Lower leg skin (tissue), 4 donors: ENCODE measurements around the gene SLC29A1. TPM values are rescaled to one million over a fixed set of nuclear protein-coding genes. Genes with fewer than 3 reads are reported as not detected.

Experiments
- DNase-seq, 2 donors: peaks; one replicate each; pipeline ENCODE4 v3.0.0-alpha.2; 2019; ENCODE audit warnings: low spot score in 2 of 2
- H3K4me3 ChIP-seq: fragments of 200-600 bp; sonication (generic); 2 replicates; pipeline ENCODE4 v1.5.1; 2017; ENCODE audit warnings: mild to moderate bottlenecking, low read depth; ENCODE audit not compliant: poor library complexity, severe bottlenecking
- CTCF ChIP-seq, 3 donors: fragments of 450-650 bp; IDR thresholded peaks; one replicate each; pipeline ENCODE4 v1.5.1; 2016; ENCODE audit warnings: antibody characterized with exemption in 3 of 3, mild to moderate bottlenecking in 3 of 3, moderate library complexity in 2 of 3
- POLR2A ChIP-seq, 2 donors: fragments of 450-650 bp; IDR thresholded peaks; one replicate each; pipeline ENCODE4 v1.6.1; 2016 to 2017; ENCODE audit warnings: antibody characterized with exemption in 2 of 2, mild to moderate bottlenecking in 1 of 2, moderate library complexity in 1 of 2
- WGBS, 2 donors: methylation state at CpG; one replicate each; pipeline ENCODE4 v1.1.5; 2018; 5-methylcytosine and 5-hydroxymethylcytosine counted together
- intact Hi-C: fragments of 100-400 bp; cut with DNase I; formaldehyde crosslinking; loops from one replicate; pipeline ENCODE4 v1.15.0; 2023; ENCODE audit warnings: low total_unique reads
- total RNA-seq, 4 donors: library from RNA; depleted of rRNA; stranded (reverse); fragments of >200 nt; gene quantifications; one replicate each; pipeline ENCODE4 v1.1.0, GENCODE V29; 2016

SLC29A1 gene
- total RNA-seq, 4 donors from 2014 or later = 54.6 to 86.4 (median 82.5) TPM

DNA sequence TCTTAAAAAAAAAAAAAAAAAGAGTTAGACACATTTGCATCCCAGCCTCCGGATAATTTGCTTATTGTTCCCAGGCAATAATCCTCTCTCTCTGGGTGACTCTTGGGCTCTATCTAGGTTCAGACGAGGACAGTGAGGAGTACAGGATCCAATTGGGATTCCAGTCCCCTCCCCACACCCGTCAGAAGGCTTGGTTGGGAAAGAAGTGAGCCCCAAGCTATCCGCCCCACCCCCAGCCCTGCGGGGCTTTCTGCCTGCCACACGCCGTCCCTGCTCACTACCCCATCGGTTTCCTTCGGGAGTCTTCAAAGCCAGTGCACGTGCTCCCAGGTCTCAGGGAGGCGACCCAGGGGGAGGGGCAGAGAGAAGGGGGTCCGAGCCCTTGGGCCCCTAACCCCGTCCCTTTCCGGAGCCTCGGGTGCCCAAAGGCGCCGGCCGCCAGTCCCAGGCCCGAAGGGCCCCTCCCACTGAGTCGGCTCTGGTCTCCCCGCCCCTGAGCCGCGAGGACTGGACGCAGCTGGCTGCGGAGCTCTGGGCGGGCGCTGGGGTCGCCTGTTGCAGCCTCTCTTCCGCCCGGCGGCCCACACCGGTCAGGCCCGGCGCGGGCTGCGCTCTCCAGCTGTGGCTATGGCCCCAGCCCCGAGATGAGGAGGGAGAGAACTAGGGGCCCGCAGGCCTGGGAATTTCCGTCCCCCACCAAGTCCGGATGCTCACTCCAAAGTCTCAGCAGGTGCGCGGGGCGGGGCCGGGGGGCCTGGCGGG is 4.2 kb upstream of the SLC29A1 start:
- 5 to 13% methylated on average over 10 to 29 of the region's 45 CpGs for whole genome bisulfite sequencing, 2 donors
- H3K4me3 ChIP-seq = no peak overlapping the region
- intact Hi-C loops = no loop called here
- TF ChIP-seq CTCF (IDR thresholded peaks at IDR 0.05) (no peak), POLR2A (IDR thresholded peaks at IDR 0.05) (no peak)
- DNase-seq = peak; percentile 70 to 97

DNA sequence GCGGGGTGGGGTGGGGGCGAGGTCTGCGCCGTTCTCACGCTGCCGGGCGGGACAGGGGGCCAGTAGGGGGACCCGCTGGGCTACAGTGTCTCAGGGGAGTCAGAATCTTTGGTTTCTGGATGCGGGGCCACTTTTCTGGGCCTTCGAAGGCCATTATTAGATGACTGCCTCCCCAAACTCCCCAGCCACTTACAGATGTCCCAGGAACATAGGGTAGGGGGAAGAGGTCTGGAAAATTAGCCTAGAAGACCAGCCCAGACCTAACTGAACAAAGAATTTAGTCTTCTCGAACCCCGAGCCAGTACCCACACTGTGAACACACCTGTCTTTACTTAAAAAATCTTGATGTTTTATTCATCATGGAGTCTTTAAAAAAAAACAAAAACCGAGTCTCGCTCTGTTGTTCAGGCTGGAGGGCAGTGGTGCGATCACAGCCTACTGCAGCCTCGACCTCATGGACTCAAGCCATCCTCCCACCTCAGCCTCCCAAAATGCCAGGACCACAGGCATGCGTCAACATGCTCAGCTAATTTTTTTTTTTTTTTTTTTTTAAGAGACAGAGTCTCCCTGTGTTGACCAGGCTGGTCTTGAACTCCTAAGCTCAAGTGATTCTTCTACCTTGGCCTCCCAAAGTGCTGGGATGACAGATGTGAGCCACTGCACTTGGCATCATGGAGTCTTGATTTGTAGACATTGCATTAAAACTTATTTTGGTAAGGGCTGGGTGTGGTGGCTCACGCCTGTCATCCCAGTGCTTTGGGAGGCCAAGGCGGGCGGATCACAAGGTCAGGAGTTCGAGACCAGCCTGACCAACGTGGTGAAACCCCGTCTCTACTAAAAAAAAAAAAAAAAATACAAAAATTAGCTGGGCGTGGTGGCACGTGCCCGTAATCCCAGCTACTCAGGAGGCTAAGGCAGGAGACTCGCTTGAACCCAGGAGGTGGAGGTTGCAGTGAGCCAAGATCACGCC is 3.3 kb upstream of the SLC29A1 start:
- no peak overlapping the region for H3K4me3 ChIP-seq
- TF ChIP-seq POLR2A (IDR thresholded peaks at IDR 0.05) = no peak
- TF ChIP-seq CTCF (IDR thresholded peaks at IDR 0.05) = no peak
- intact Hi-C loops = no loop called here
- no peak for DNase-seq
- WGBS, 2 donors = 50 to 59% methylated on average over 26 to 28 of the region's 28 CpGs

DNA sequence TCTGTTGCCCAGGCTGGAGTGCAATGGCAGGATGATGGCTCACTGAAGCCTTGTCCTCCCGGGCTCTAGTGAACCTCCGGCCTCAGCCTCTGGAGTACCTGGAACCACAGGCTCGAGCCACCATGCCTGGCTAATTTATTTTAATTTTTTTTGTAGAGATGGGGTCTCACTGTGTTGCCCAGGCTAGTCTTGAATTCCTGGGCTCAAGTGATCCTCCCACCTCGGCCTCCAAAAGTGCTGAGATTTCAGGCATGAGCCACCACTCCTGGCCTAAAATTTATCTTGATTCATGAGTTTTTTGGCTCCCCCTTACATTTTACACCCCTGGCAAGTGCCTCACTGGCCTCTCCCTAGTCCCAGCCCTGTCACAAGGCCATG is 2.5 kb upstream of the SLC29A1 start:
- no peak overlapping the region for H3K4me3 ChIP-seq
- TF ChIP-seq POLR2A (IDR thresholded peaks at IDR 0.05) (no peak), CTCF (IDR thresholded peaks at IDR 0.05) (no peak)
- intact Hi-C loops = no loop called here
- no peak for DNase-seq
- WGBS, 2 donors = 56 to 64% methylated on average over 4 of the region's 4 CpGs

- 0 to 7% methylated on average over 4 of the region's 4 CpGs for WGBS, 2 donors
- TF ChIP-seq POLR2A (IDR thresholded peaks at IDR 0.05) (no peak), CTCF (IDR thresholded peaks at IDR 0.05) (peak in 1 of 3 donors; percentile 21)
- peak; percentile 94 to 99 for DNase-seq
- no peak overlapping the region for H3K4me3 ChIP-seq
- intact Hi-C loops = no loop called here
Measured at GRCh38 chr6:44221291-44221960, 2.0 kb upstream of the SLC29A1 start.

- intact Hi-C loops = no loop called here
- no peak for DNase-seq
- H3K4me3 ChIP-seq = no peak overlapping the region
- no peak for TF ChIP-seq POLR2A (IDR thresholded peaks at IDR 0.05)
- TF ChIP-seq CTCF (IDR thresholded peaks at IDR 0.05) = no peak
- WGBS, 2 donors = 52 to 54% methylated on average over 2 of the region's 2 CpGs
Measured at GRCh38 chr6:44221961-44222335, 1.4 kb upstream of the SLC29A1 start.
